ENCODE data around the gene WASL.

The WASL gene

GRCh38 chr7:123687727-123688126 lies 61.1 kb downstream of the WASL start:
- DNase-seq, result no peak

- no peak for DNase-seq
These were observed 61.6 kb downstream of the WASL start for GRCh38 chr7:123687161-123687560.

- DNase-seq, result peak; percentile 71
These were observed 66.1 kb downstream of the WASL start for GRCh38 chr7:123682690-123683089.

- no peak for DNase-seq
These were observed 67.2 kb downstream of the WASL start for GRCh38 chr7:123681561-123681960.

- no peak for DNase-seq
These were observed 68.2 kb downstream of the WASL start for GRCh38 chr7:123680580-123680979.

- no peak for DNase-seq
These were observed 69.2 kb downstream of the WASL start for GRCh38 chr7:123679614-123680013.

- DNase-seq, result no peak
These were observed 71.6 kb downstream of the WASL start for GRCh38 chr7:123677061-123677715.

- no peak for DNase-seq
These were observed 73.7 kb downstream of the WASL start for GRCh38 chr7:123675181-123675473.

- no peak for DNase-seq
These were observed 74.2 kb downstream of the WASL start for GRCh38 chr7:123674399-123675180.

GRCh38 chr7:123673752-123674398 lies 74.9 kb downstream of the WASL start:
- DNase-seq, result no peak

- DNase-seq, result no peak
These were observed 75.6 kb downstream of the WASL start for GRCh38 chr7:123673137-123673732.

GRCh38 chr7:123669485-123669884 lies 79.3 kb downstream of the WASL start:
- no peak for DNase-seq

- DNase-seq, result peak; percentile 98
These were observed 82.3 kb downstream of the WASL start for GRCh38 chr7:123666492-123666891.

GRCh38 chr7:123665896-123666295 lies 82.9 kb downstream of the WASL start:
- DNase-seq, result peak; percentile 45

GRCh38 chr7:123665157-123665556 lies 83.6 kb downstream of the WASL start:
- DNase-seq, result peak; percentile 92

- DNase-seq, result no peak
These were observed 85.6 kb downstream of the WASL start for GRCh38 chr7:123663200-123663599.

GRCh38 chr7:123662755-123663154 lies 86.0 kb downstream of the WASL start:
- no peak for DNase-seq

GRCh38 chr7:123662293-123662692 lies 86.5 kb downstream of the WASL start:
- no peak for DNase-seq

GRCh38 chr7:123661765-123662164 lies 87.0 kb downstream of the WASL start:
- DNase-seq, result no peak

- peak; percentile 67 for DNase-seq
These were observed 88.1 kb downstream of the WASL start for GRCh38 chr7:123660514-123661354.

- DNase-seq, result peak; percentile 92
These were observed 90.8 kb downstream of the WASL start for GRCh38 chr7:123658023-123658422.

- DNase-seq, result no peak
These were observed 91.5 kb downstream of the WASL start for GRCh38 chr7:123657304-123657685.

Data from NCI-H82 (cell line).